Gastroesophageal sphincter (tissue), 4 donors: ENCODE results near the gene SF3B4. TPM values are rescaled to one million over a fixed set of nuclear protein-coding genes. Genes with fewer than 3 reads are reported as not detected.
A peak's percentile ranks its signal among the peaks of the same experiment; 100 is the strongest.

Experiments
- ATAC-seq: fragments of 150-250 bp; one replicate; pipeline ENCODE4 v1.9.1; 2016; ENCODE audit warnings: mild to moderate bottlenecking, moderate library complexity
- H3K27ac ChIP-seq, 4 donors: fragments of 200-600 bp; sonication (generic) in 3 of 4; 1 replicate in 3 of 4; 2 replicates in 1 of 4; pipeline ENCODE4 v1.5.1; 2016 to 2019
- H3K27me3 ChIP-seq: fragments of 200-600 bp; sonication (generic); one replicate; pipeline ENCODE4 v1.5.1; 2019
- H3K36me3 ChIP-seq, 2 donors: fragments of 200-600 bp; sonication (generic); one replicate each; pipeline ENCODE4 v1.5.1; 2019; ENCODE audit warnings: control low read depth in 1 of 2
- H3K4me1 ChIP-seq, 3 donors: fragments of 200-600 bp; sonication (generic); 1 replicate in 2 of 3; 2 replicates in 1 of 3; pipeline ENCODE4 v1.5.1; 2016 to 2019; ENCODE audit warnings: control low read depth in 2 of 3
- H3K4me3 ChIP-seq, 2 donors: fragments of 200-600 bp; sonication (generic); one replicate each; pipeline ENCODE4 v1.5.1; 2019; ENCODE audit warnings: mild to moderate bottlenecking in 1 of 2, moderate library complexity in 1 of 2
- H3K9me3 ChIP-seq, 3 donors: fragments of 200-600 bp; sonication (generic); one replicate each; pipeline ENCODE4 v1.5.1; 2017 to 2019; ENCODE audit warnings: control low read depth in 2 of 3
- CTCF ChIP-seq, 4 experiments: fragments of 200-600 bp in 2 of 4; fragments of 450-650 bp in 2 of 4; sonication (generic) in 1 of 4; IDR thresholded peaks; one replicate each; pipeline ENCODE4 v1.5.1; 2017 to 2019; ENCODE audit warnings: antibody characterized with exemption in 4 of 4, mild to moderate bottlenecking in 2 of 4, moderate library complexity in 2 of 4
- EP300 ChIP-seq: sonication (generic); formaldehyde crosslinking; IDR thresholded peaks from one replicate; pipeline ENCODE4 v1.6.1; 2017; ENCODE audit warnings: antibody characterized with exemption, mild to moderate bottlenecking
- POLR2A ChIP-seq, 2 donors: fragments of 450-650 bp; IDR thresholded peaks; one replicate each; pipeline ENCODE4 v1.6.1; 2017; ENCODE audit warnings: antibody characterized with exemption in 2 of 2, mild to moderate bottlenecking in 2 of 2, moderate library complexity in 1 of 2
- POLR2AphosphoS5 ChIP-seq: sonication (generic); formaldehyde crosslinking; IDR thresholded peaks from one replicate; pipeline ENCODE4 v1.6.1; 2017; ENCODE audit warnings: antibody characterized with exemption
- WGBS, 2 donors: methylation state at CpG; one replicate each; pipeline ENCODE4 v1.1.5; 2018; ENCODE audit warnings: low coverage in 1 of 2; 5-methylcytosine and 5-hydroxymethylcytosine counted together
- total RNA-seq, 4 donors: library from RNA; depleted of rRNA; stranded (reverse); fragments of >200 nt; gene quantifications; one replicate each; pipeline ENCODE4 v1.1.0, GENCODE V29; 2016

SF3B4 gene
- total RNA-seq, 4 donors from 2014 or later = 9.7 to 17.9 (median 14.0) TPM

- Histone ChIP-seq H3K4me1 (peaks cover 3 to 40% (median 18%) of the 10 kb centered on the region in 3 donors), H3K4me3 (no peak overlapping the region), H3K27me3 (no peaks in the 10 kb centered on the region), H3K36me3 (peaks cover 4 to 65% of the 10 kb centered on the region in 2 donors), H3K27ac (peak overlapping the region in 3 of 4 donors; percentile 38 to 96 (median 92)), H3K9me3 (no peaks in the 10 kb centered on the region)
- TF ChIP-seq POLR2A (IDR thresholded peaks at IDR 0.05) = no peak
- WGBS, 2 donors = 73 to 92% methylated on average over 2 of the region's 2 CpGs
- ATAC-seq = no peak
Measured at GRCh38 chr1:149929856-149930255, 2.3 kb upstream of the SF3B4 start.

GRCh38 chr1:149928401-149928724 is 760 bp upstream of the SF3B4 start:
- Histone ChIP-seq H3K36me3 (peaks cover 7 to 76% of the 10 kb centered on the region in 2 donors), H3K4me1 (peaks cover 3 to 42% (median 18%) of the 10 kb centered on the region in 3 donors), H3K27ac (peak overlapping the region; percentile 92 to 96 (median 94)), H3K4me3 (peak overlapping the region; percentile 69 to 94), H3K9me3 (no peaks in the 10 kb centered on the region), H3K27me3 (no peaks in the 10 kb centered on the region)
- ATAC-seq = no peak
- no CpG with 5 or more reads among the region's 1 CpG for WGBS, 2 donors
- no peak for TF ChIP-seq CTCF (IDR thresholded peaks at IDR 0.05)
- no peak for TF ChIP-seq POLR2A (IDR thresholded peaks at IDR 0.05)
- no peak for TF ChIP-seq POLR2AphosphoS5
- TF ChIP-seq EP300 = no peak

- Histone ChIP-seq H3K36me3 (peaks cover 7 to 78% of the 10 kb centered on the region in 2 donors), H3K4me1 (peaks cover 3 to 42% (median 18%) of the 10 kb centered on the region in 3 donors), H3K27me3 (no peaks in the 10 kb centered on the region), H3K9me3 (no peaks in the 10 kb centered on the region), H3K27ac (peak overlapping the region; percentile 92 to 96 (median 94)), H3K4me3 (peak overlapping the region; percentile 69 to 94)
- no peak for ATAC-seq
- WGBS, 2 donors = 0 to 4% methylated on average over 5 to 9 of the region's 10 CpGs
- TF ChIP-seq EP300 (no peak), CTCF (IDR thresholded peaks at IDR 0.05) (no peak), POLR2AphosphoS5 (no peak), POLR2A (IDR thresholded peaks at IDR 0.05) (no peak)
Measured at GRCh38 chr1:149927056-149927562, 494 bp downstream of the SF3B4 start.

- H3K27ac ChIP-seq = no peak overlapping the region
- ATAC-seq = no peak
- H3K4me1 ChIP-seq = peaks cover 3 to 42% (median 18%) of the 10 kb centered on the region in 3 donors
- TF ChIP-seq POLR2AphosphoS5 (no peak), CTCF (IDR thresholded peaks at IDR 0.05) (no peak), EP300 (no peak), POLR2A (IDR thresholded peaks at IDR 0.05) (no peak)
- H3K4me3 ChIP-seq = peak overlapping the region in 1 of 2 donors; percentile 69
- no peaks in the 10 kb centered on the region for H3K9me3 ChIP-seq
- H3K36me3 ChIP-seq = peaks cover 7 to 77% of the 10 kb centered on the region in 2 donors
- no peaks in the 10 kb centered on the region for H3K27me3 ChIP-seq
- 92 to 93% methylated on average over 2 to 4 of the region's 9 CpGs for WGBS, 2 donors
Measured at GRCh38 chr1:149926296-149926695, 1.3 kb downstream of the SF3B4 start.

- no peaks in the 10 kb centered on the region for H3K27me3 ChIP-seq
- no peaks in the 10 kb centered on the region for H3K9me3 ChIP-seq
- no peak for ATAC-seq
- TF ChIP-seq POLR2A (IDR thresholded peaks at IDR 0.05) = no peak
- no peak for TF ChIP-seq EP300
- no peak for TF ChIP-seq POLR2AphosphoS5
- TF ChIP-seq CTCF (IDR thresholded peaks at IDR 0.05) = no peak
- H3K36me3 ChIP-seq = peaks cover 7 to 72% of the 10 kb centered on the region in 2 donors
- no peak overlapping the region for H3K4me3 ChIP-seq
- no peak overlapping the region for H3K27ac ChIP-seq
- H3K4me1 ChIP-seq = peaks cover 3 to 42% (median 18%) of the 10 kb centered on the region in 3 donors
- WGBS, 2 donors = 76 to 86% methylated on average over 1 to 2 of the region's 2 CpGs
Measured at GRCh38 chr1:149925751-149926150, 1.9 kb downstream of the SF3B4 start.
